Mucosa of rectum (tissue), 2 donors: ENCODE results near the gene RIPOR3.
"Not testable (repeated sequence)": the region's sequence is repeated elsewhere in the genome, so short reads cannot be mapped to it uniquely, and the experiment has no call there.

Experiments used
- H3K27ac ChIP-seq, 2 donors: one replicate each; pipeline ENCODE4 v1.7.0; 2013; ENCODE audit warnings: inconsistent platforms in 2 of 2, low read depth in 2 of 2, low read length in 2 of 2
- H3K27me3 ChIP-seq, 2 donors: one replicate each; pipeline ENCODE4 v1.7.0; 2013; ENCODE audit warnings: low read length in 2 of 2; ENCODE audit not compliant: control insufficient read depth in 2 of 2, insufficient read depth in 2 of 2
- H3K36me3 ChIP-seq, 2 donors: one replicate each; pipeline ENCODE4 v1.7.0; 2013; ENCODE audit warnings: low read length in 2 of 2; ENCODE audit not compliant: control insufficient read depth in 2 of 2, insufficient read depth in 2 of 2
- H3K4me1 ChIP-seq, 2 donors: one replicate each; pipeline ENCODE4 v1.7.0; 2013; ENCODE audit warnings: low read length in 2 of 2, mild to moderate bottlenecking in 1 of 2; ENCODE audit not compliant: control insufficient read depth in 2 of 2, insufficient read depth in 2 of 2
- H3K4me3 ChIP-seq, 2 donors: one replicate each; pipeline ENCODE4 v1.7.0; 2013; ENCODE audit warnings: low read length in 2 of 2
- H3K9ac ChIP-seq, 2 donors: one replicate each; pipeline ENCODE4 v1.7.0; 2013; ENCODE audit warnings: low read length in 2 of 2, low read depth in 1 of 2, mild to moderate bottlenecking in 1 of 2
- H3K9me3 ChIP-seq, 2 donors: one replicate each; pipeline ENCODE4 v1.7.0; 2013; ENCODE audit warnings: low read length in 2 of 2; ENCODE audit not compliant: control insufficient read depth in 2 of 2
- donor health status: healthy.
- donor health status: Normal muscosa, but diverticular disease.

Gene RIPOR3

DNA sequence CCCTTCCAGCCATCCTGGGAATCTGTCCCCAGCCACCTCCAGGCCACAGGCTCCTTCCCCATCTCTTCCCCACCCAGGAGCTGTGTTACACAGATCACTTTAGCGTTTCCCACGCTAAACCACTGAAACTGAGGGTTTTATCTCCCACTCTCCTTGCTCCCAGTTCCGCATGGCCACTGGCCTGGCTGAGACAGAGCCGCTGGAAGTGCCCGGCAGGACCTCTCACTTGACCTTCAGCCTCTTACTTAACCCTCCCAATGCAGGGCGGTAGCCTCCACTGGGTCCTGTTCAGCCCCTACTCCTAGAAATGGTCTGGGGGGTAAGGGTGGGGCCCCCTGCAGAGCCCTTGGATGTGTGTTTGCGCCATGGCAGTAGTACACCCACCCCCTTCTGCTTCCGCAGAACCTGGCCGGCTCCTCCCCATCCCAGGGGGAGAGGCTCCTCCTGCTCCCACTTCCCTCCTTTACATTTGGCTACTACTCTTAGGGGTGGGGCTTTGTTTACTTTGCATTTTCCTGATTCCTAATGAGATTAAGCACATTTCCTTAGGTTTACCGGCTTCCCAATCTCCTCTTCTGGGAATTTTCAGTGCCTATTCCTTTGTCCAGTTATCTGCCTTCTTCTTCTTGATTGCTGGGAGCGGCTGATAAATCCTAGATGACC lies 49.6 kb downstream of the RIPOR3 start:
- H3K27me3 ChIP-seq, H3K36me3 ChIP-seq, H3K9me3 ChIP-seq, H3K27ac ChIP-seq, H3K4me3 ChIP-seq, H3K9ac ChIP-seq, H3K4me1 ChIP-seq: not testable (repeated sequence)

DNA sequence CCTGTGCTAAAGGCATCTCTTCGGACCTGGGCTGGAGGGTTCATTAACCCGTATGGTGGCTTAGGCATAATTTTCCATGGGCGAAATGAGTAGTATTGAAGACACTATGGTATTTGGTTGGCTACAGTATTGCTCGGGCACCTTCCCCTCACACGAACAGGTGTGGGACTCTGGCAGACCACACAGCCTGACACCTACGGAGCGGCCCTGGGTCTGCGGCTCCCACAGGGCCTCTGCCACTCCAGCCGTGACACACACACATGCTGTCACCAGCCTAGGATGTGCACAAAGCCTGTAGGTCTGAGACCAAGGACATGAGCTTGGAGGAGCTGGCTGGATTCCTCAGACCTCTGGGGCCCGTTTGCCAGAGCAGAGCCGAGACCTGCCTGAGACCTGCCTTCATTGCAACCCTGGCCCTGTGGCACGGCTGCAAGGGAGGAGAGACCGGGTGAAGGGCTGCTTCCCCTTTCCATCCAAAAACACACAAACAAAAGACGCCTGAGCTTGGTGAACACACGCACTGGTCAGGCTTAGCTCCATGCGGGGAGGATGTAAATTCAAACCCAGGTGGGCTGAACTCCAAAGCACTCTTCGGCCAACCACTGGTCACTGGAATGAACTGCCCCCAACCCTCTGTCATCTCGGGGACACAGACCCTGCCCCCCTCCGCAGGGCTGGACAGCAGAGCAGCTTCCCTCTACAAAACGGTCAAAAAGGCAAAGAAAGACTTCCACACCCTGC lies 51.2 kb downstream of the RIPOR3 start:
- not testable (repeated sequence) for H3K4me1 ChIP-seq, H3K4me3 ChIP-seq, H3K27ac ChIP-seq

DNA sequence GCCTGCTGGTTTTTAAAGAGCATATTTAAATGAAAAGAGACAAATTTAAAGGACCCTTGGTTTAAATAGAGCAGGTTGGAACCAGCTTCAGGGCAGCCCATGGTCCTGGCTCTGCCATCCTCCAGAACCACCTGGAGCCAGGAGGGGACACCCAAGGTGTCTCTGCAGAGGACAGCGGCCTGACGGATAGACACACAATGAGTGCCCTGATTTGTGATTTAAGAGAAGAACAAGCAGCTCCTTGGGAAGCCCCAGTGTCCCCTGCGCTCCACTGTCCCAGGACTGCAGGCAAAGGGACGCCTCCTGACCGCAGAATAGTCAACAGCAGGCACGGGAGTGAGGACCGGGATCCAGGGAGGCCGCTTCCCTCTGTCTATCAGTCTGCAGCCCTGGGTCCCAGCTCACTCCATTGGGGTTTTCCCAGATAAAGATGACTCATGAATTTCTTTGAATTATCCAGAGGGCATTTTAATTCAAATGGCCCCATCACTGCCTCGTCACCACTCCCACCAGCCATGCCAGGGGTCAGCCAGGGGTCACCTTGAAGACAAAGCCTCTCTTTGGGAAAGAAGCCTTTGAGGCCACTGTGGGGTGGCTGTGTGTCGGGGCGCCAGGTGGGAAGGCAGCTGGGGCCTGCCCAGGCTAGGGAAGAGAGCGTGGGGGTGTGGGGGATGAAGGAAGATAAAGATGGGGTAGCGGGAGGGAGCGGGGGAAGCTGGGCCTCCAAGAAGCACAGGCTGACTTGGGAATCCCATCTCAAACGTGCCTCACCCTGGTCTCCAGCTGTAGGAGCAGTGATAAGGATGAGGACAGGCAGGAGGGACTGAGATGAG lies 53.1 kb downstream of the RIPOR3 start:
- H3K9me3 ChIP-seq, H3K9ac ChIP-seq, H3K27me3 ChIP-seq, H3K4me1 ChIP-seq, H3K4me3 ChIP-seq, H3K27ac ChIP-seq, H3K36me3 ChIP-seq: not testable (repeated sequence)

More for the DNA sequence above, 51.2 kb downstream of the RIPOR3 start:
- H3K27me3 ChIP-seq, H3K9me3 ChIP-seq, H3K9ac ChIP-seq, H3K36me3 ChIP-seq: not testable (repeated sequence)

DNA sequence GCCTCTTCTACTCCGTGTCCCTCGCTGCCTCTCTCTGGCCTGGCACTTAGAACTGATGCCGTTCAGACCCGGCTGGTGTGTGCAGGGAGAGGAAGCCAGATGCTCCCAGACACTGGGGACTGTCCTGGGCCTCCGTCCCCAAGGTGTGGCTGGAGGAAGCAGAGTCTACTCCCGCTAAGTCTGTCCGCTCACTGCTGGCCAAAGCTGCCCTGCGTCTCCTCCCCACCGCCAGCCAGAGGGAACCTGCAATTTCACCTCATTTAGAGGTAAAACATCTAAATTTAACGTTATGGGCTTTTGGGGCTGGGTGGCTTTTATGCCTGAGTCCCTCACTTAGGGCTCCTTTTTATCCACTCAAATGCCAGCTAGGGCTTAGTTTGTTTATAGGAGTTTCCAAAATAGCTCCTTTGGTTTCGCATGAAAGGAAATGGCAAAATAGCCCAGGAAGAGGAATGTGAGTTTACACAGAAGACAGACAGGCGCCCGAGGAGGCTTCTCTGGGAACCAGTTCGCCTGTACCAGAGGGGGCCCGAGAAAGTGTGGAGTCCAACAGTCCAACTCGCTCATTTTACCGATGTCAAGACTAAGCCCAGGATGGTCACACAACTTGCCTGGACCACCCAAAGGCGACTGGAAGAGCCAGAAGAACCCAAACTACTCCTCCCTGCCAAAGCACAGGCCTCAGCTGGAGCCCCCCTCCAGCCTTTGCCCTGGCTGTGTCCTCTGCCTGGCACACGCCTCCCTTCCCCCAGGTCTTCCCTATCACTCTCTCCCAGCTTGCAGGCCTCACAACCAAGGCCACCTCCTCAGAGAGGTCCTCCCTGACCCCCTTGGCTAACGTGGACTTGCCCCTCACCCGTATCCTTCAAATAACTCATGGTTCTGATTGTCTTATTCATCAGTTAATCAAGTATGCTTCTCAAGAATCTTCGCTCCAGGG lies 54.5 kb downstream of the RIPOR3 start:
- Histone ChIP-seq H3K36me3 (no peaks in the 10 kb centered on the region), H3K27me3 (no peaks in the 10 kb centered on the region), H3K27ac (peak overlapping the region in 1 of 2 donors; percentile 32), H3K4me1 (peaks cover 6 to 7% of the 10 kb centered on the region in 2 donors), H3K9me3 (no peaks in the 10 kb centered on the region), H3K4me3 (no peak overlapping the region), H3K9ac (no peak overlapping the region)

DNA sequence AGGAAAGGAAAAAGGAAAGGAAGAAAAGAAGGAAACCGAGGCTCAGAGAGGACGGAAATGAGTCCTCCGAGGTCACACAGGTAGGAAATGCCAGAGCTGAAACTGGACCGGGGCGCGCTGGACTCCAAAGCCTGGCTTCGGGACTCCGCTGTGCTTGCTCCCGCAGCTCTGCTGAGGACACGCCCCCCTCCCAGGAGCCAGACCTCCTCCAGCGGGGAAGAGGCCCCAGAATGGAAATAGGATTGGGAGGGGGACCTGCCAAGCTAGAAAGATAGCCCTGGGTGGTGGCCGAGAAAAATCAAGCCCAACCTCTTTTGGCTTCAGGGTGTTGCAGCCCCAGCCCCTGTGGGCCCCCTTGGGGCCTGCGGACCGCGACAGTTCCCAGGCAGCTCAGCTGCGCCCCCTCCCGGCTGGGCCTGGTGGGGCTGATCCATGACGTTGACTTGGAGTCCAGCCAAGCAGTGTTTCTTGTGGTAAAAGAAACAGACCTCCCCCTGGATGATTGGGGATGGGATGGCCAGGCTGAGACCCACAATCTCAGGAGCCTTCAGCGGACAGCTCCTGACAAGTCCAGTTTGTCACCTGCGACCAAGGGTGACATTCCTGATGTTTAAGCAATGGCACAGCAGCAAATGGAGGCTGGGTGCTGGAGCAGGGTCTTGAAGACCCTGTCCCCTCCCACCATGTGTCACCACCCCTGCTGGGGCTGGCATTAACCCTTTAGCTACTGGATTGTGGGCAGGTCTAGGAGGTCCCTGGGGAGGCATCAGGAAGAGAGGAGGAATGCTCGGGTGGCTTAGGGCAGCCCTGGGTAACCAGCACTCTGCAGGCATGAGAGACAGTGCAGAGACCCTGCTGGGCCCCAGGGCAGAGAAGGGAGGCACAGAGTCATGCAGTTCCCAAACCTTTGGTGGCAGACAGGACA lies 55.4 kb downstream of the RIPOR3 start:
- no peaks in the 10 kb centered on the region for H3K27me3 ChIP-seq
- H3K9ac ChIP-seq = peak overlapping the region in 1 of 2 donors; percentile 41
- no peaks in the 10 kb centered on the region for H3K9me3 ChIP-seq
- H3K27ac ChIP-seq = no peak overlapping the region
- H3K36me3 ChIP-seq = no peaks in the 10 kb centered on the region
- H3K4me3 ChIP-seq = peak overlapping the region in 1 of 2 donors; percentile 13
- H3K4me1 ChIP-seq = peaks cover 6 to 7% of the 10 kb centered on the region in 2 donors

DNA sequence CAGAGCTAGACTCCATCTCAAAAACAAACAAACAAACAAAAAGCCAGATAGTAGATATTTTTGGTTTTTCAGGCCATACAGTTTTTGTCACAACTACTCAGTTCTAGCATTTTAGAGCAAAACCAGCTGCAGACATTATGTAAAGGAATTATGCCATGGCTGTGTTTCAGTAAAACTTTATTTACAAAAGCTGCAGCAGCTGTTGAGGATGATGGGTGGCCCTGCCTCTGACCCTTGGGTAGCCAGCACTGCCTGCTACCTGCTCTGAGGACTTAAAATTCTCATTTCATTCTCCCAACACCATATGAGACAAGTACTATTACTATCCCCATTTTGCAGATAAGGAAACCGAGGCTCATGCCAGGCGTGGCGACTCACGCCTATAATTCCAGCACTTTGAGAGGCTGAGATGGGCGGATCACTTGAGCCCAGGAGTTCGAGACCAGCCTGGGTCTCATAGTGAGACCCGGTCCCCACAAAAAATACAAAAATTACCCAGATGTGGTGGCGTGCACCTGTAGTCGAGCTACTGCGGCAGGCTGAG lies 56.3 kb downstream of the RIPOR3 start:
- Histone ChIP-seq H3K4me3 (no peak overlapping the region), H3K9me3 (no peaks in the 10 kb centered on the region), H3K36me3 (no peaks in the 10 kb centered on the region), H3K9ac (no peak overlapping the region), H3K4me1 (peaks cover 6 to 7% of the 10 kb centered on the region in 2 donors), H3K27ac (no peak overlapping the region), H3K27me3 (no peaks in the 10 kb centered on the region)

DNA sequence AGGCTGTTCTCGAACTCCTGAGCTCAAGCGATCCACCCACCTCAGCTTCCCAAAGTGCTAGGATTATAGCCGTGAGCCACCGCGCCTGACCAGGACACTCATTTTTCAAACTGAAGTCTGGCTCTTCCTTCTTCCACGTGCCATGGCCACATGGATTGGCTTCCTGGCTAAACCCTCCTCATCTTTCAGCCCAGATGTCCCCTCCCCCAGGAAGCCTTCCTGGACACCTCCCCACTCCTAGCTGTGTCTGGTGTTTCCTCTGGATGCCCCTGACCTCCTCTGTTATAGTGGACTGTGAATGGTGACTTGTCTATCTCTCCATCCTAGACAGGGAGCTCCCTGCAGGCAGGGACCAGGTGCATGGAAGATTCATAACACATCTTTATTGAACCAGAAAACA lies 57.2 kb downstream of the RIPOR3 start:
- Histone ChIP-seq H3K4me1 (peaks cover 6 to 7% of the 10 kb centered on the region in 2 donors), H3K27me3 (no peaks in the 10 kb centered on the region), H3K36me3 (no peaks in the 10 kb centered on the region), H3K27ac (no peak overlapping the region), H3K9me3 (no peaks in the 10 kb centered on the region), H3K9ac (no peak overlapping the region), H3K4me3 (no peak overlapping the region)

DNA sequence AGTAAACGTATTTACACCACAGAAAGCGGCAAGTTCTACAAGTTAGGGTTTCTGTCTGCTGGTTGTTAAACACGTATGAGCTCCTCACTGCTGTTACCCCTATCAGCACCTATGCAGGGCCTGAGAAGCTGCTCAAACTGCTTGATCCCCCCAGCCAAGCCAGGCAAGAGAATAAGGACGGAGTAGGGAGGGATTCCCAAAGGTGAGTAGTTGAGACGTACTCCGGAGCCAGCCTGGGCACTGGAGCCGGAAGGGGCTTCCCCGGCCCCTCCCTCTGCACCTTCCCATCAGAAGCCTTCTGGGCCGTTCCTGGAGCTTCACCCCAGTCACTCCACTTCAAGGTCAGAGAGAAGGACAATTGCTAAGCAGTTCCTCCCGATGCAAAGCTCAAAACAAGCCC lies 58.0 kb downstream of the RIPOR3 start:
- H3K9me3 ChIP-seq = no peaks in the 10 kb centered on the region
- H3K27ac ChIP-seq = no peak overlapping the region
- H3K36me3 ChIP-seq = no peaks in the 10 kb centered on the region
- no peak overlapping the region for H3K4me3 ChIP-seq
- peaks cover 6 to 7% of the 10 kb centered on the region in 2 donors for H3K4me1 ChIP-seq
- no peaks in the 10 kb centered on the region for H3K27me3 ChIP-seq
- no peak overlapping the region for H3K9ac ChIP-seq

DNA sequence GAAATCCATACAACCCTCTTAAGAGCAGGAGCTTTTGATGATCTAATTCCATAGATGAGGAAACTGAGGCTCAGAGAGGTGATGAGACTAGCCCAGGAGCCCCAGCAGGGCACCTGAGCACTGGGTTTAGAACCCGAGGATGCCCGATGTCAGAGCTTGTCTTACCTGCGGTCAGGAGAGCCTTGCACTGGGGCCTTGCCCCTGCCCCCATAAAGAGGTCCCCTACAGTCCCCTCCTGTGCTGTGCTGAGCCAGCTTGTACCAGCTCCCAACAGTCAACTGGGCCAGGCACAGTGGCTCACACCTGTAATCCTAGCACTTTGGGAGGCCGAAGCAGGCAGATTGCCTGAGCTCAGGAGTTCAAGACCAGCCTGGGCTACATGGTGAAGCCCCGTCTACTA lies 58.6 kb downstream of the RIPOR3 start:
- H3K36me3 ChIP-seq = no peaks in the 10 kb centered on the region
- peaks cover 6 to 7% of the 10 kb centered on the region in 2 donors for H3K4me1 ChIP-seq
- no peaks in the 10 kb centered on the region for H3K9me3 ChIP-seq
- H3K4me3 ChIP-seq = no peak overlapping the region
- H3K27ac ChIP-seq = no peak overlapping the region
- H3K9ac ChIP-seq = no peak overlapping the region
- H3K27me3 ChIP-seq = no peaks in the 10 kb centered on the region
